K562 (cell line): ENCODE measurements around the gene FAAP24.

Experiments used
- CREM ChIP-seq: IDR thresholded peaks from 2 replicates; pipeline ENCODE4 v1.6.1; 2014; ENCODE audit warnings: antibody characterized with exemption, low read depth
- CTCF ChIP-seq, 3 experiments: IDR thresholded peaks in 2 of 3; conservative IDR thresholded peaks in 1 of 3; 2 replicates each; pipeline ENCODE4 v1.5.1; 2011 to 2012; ENCODE audit warnings: low read length in 3 of 3, mild to moderate bottlenecking in 3 of 3, control low read depth in 2 of 3, improper control_type of control experiment in 1 of 3, inconsistent platforms in 1 of 3, low read depth in 1 of 3, mixed read lengths in 1 of 3, moderate library complexity in 1 of 3; ENCODE audit not compliant: insufficient read depth in 2 of 3
- HDAC1 ChIP-seq, 2 experiments: fragments of 450-650 bp; IDR thresholded peaks; 2 replicates each; pipeline ENCODE4 v1.6.1; 2016 to 2017; ENCODE audit warnings: inconsistent platforms in 1 of 2, mild to moderate bottlenecking in 1 of 2, moderate library complexity in 1 of 2
- MTA2 ChIP-seq: fragments of 450-650 bp; IDR thresholded peaks from 2 replicates; pipeline ENCODE4 v1.6.1; 2016; ENCODE audit warnings: low read depth
- SIN3A ChIP-seq, 2 experiments: fragments of 150-350 bp in 1 of 2; IDR thresholded peaks; 2 replicates each; pipeline ENCODE4 v1.6.1; 2011 to 2016; ENCODE audit warnings: borderline replicate concordance in 2 of 2, low read depth in 2 of 2, low read length in 2 of 2, mild to moderate bottlenecking in 2 of 2, moderate library complexity in 2 of 2; ENCODE audit not compliant: control insufficient read depth in 1 of 2

DNA sequence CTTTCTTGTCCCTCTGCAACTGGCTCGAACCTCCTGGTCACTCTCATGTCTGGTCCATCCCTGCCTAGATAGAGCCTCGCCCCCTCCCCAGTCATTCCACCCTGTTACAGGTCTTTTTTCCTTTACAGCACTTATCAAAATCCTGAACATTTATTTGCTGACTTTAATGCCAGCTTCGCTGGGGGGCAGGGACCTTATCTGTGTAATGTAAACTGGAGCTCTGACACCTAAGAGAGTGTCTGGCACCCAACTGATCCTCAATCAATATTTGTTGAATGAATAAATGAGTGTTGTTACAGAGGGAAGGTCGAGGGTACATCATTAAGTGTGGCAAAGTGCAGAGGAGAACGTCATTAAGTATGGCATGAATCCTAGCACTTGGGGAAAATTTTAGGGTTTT is 16.7 kb downstream of the FAAP24 start:
- TF ChIP-seq CTCF (IDR thresholded peaks at IDR 0.05 in 2 of 3, conservative IDR thresholded peaks at IDR 0.05 in 1 of 3; ENCODE audit: insufficient read depth in 2 of 3, low read depth in 1 of 3, low read length in 3 of 3): no peak
- no peak for TF ChIP-seq CREM
- TF ChIP-seq HDAC1 (IDR thresholded peaks at IDR 0.05): no peak
- no peak for TF ChIP-seq SIN3A (IDR thresholded peaks at IDR 0.05; ENCODE audit: borderline replicate concordance in 2 of 2, control insufficient read depth in 1 of 2, low read depth in 2 of 2, low read length in 2 of 2)
- TF ChIP-seq MTA2: no peak
